Stimulated activated CD4-positive, alpha-beta T cell treated with anti-CD3 and anti-CD28 coated beads, Interleukin-12 subunit alpha, Interleukin-12 subunit beta, amount 100 ng/mL, for 24 hours (primary cell): ENCODE measurements around the gene TECPR1.
"Not testable (repeated sequence)": the region's sequence is repeated elsewhere in the genome, so short reads cannot be mapped to it uniquely, and the experiment has no call there.

ENCODE experiments used
- DNase-seq, 2 experiments: peaks; one replicate each; pipeline ENCODE4 v3.0.0-alpha.2; 2020; ENCODE audit warnings: low read depth in 2 of 2

TECPR1 gene

GRCh38 chr7:98224701-98225181 is 27.3 kb downstream of the TECPR1 start:
- no peak for DNase-seq

GRCh38 chr7:98223898-98224700 is 27.9 kb downstream of the TECPR1 start:
- no peak for DNase-seq

- DNase-seq = no peak
Observed at GRCh38 chr7:98223351-98223897, 28.6 kb downstream of the TECPR1 start.

GRCh38 chr7:98222533-98223195 is 29.4 kb downstream of the TECPR1 start:
- no peak for DNase-seq

- no peak for DNase-seq
Observed at GRCh38 chr7:98221611-98222532, 30.2 kb downstream of the TECPR1 start.

- not testable (repeated sequence) for DNase-seq
Observed at GRCh38 chr7:98219382-98219781, 32.6 kb downstream of the TECPR1 start.

GRCh38 chr7:98217623-98218582 is 34.1 kb downstream of the TECPR1 start:
- DNase-seq = no peak

GRCh38 chr7:98216941-98217622 is 35.0 kb downstream of the TECPR1 start:
- DNase-seq = no peak

GRCh38 chr7:98215561-98216495 is 36.2 kb downstream of the TECPR1 start:
- no peak for DNase-seq

- DNase-seq = no peak
Observed at GRCh38 chr7:98214811-98215321, 37.2 kb downstream of the TECPR1 start.

GRCh38 chr7:98213888-98214810 is 37.9 kb downstream of the TECPR1 start:
- no peak for DNase-seq

GRCh38 chr7:98213296-98213887 is 38.6 kb downstream of the TECPR1 start:
- no peak for DNase-seq

GRCh38 chr7:98212532-98213041 is 39.4 kb downstream of the TECPR1 start:
- DNase-seq = no peak

- no peak for DNase-seq
Observed at GRCh38 chr7:98211676-98212531, 40.1 kb downstream of the TECPR1 start.

GRCh38 chr7:98211221-98211675 is 40.8 kb downstream of the TECPR1 start, which contains the start of gene BHLHA15:
Gene BHLHA15, plus strand, starts transcription at chr7:98211439. Its CDS starts 871 bp downstream, at chr7:98212310.
- no peak for DNase-seq
